ENCODE data around the gene GTF2H3. TPM values are rescaled to one million over a fixed set of nuclear protein-coding genes. Genes with fewer than 3 reads are reported as not detected.

GTF2H3 gene
- total RNA-seq, result 31.0 TPM

GRCh38 chr12:123633379-123634141, at the start of gene GTF2H3, which contains the start of gene EIF2B1:
GTF2H3 (plus strand) TSS chr12:123633829; CDS start chr12:123633860, 31 bp downstream.
EIF2B1 (minus strand) TSS chr12:123633686; CDS start chr12:123633557, 129 bp downstream.

GRCh38 chr12:123601602-123602489, 31.8 kb upstream of the GTF2H3 start, which contains the start of gene DDX55:
DDX55 (plus strand) TSS chr12:123602099; CDS start chr12:123602149, 50 bp downstream.

GRCh38 chr12:123670882-123671728, 37.5 kb downstream of the GTF2H3 start, which contains the start of gene TCTN2:
TCTN2 (plus strand) TSS chr12:123671113; CDS start chr12:123671241, 128 bp downstream.

Small RNAs within 50 kb of the gene (small RNA-seq; reads per million reads assigned to genes)
- gene SNORA9B (ENCODE audit: low replicate concordance), result 0.12 reads per million

Other genes with a start within 250 kb of the GTF2H3 start
- 33.5 TPM for gene KMT5A, start 249.7 kb upstream of the GTF2H3 start, total RNA-seq
- gene RILPL2, start 197.1 kb upstream of the GTF2H3 start, total RNA-seq, result 0.63 TPM
- 35.1 TPM for gene SNRNP35, start 175.7 kb upstream of the GTF2H3 start, total RNA-seq
- 7.5 TPM for gene RILPL1, start 100.1 kb upstream of the GTF2H3 start, total RNA-seq
- gene TMED2, start 49.3 kb upstream of the GTF2H3 start, total RNA-seq, result 129 TPM
- 39.1 TPM for gene DDX55, start 31.7 kb upstream of the GTF2H3 start, total RNA-seq
- gene EIF2B1, start 143 bp upstream of the GTF2H3 start, total RNA-seq, result 55.7 TPM
- 33.5 TPM for gene TCTN2, start 37.3 kb downstream of the GTF2H3 start, total RNA-seq
- gene ATP6V0A2, start 78.5 kb downstream of the GTF2H3 start, total RNA-seq, result 64.2 TPM
- gene DNAH10, start 128.5 kb downstream of the GTF2H3 start, total RNA-seq, result 45.1 TPM

Measured in parietal lobe (tissue), 2 donors.